ENCODE results near the gene ZNF268.

GRCh38 chr12:133231001-133231400, 49.7 kb downstream of the ZNF268 start:
- no peak for TF ChIP-seq EP300 (IDR thresholded peaks at IDR 0.05)
- TF ChIP-seq RAD21 (conservative IDR thresholded peaks at IDR 0.05 in 1 of 2, IDR thresholded peaks at IDR 0.05 in 1 of 2) = no peak
- no peak for TF ChIP-seq POLR2A (IDR thresholded peaks at IDR 0.05; ENCODE audit: low read length)
- no peak for TF ChIP-seq CTCF (IDR thresholded peaks at IDR 0.05)
- TF ChIP-seq JUN (IDR thresholded peaks at IDR 0.05) = no peak
- no peak for TF ChIP-seq RFX5 (IDR thresholded peaks at IDR 0.05)
